Activated CD8-positive, alpha-beta memory T cell treated with anti-CD3 and anti-CD28 coated beads for 48 hours (primary cell): Measurements from ENCODE around the gene SFXN5.

Source experiments
- DNase-seq, 3 experiments: peaks; one replicate each; pipeline ENCODE4 v3.0.0-alpha.2; 2020; ENCODE audit warnings: low read depth in 2 of 3, low spot score in 2 of 3

SFXN5 gene

GRCh38 chr2:72981536-72981935, 90.0 kb downstream of the SFXN5 start:
- DNase-seq: no peak

- DNase-seq: no peak
Observed at GRCh38 chr2:72980535-72981217, 90.8 kb downstream of the SFXN5 start.

- no peak for DNase-seq
Observed at GRCh38 chr2:72979896-72980295, 91.6 kb downstream of the SFXN5 start.

- no peak for DNase-seq
Observed at GRCh38 chr2:72975017-72975416, 96.5 kb downstream of the SFXN5 start.

GRCh38 chr2:72974436-72974754, 97.1 kb downstream of the SFXN5 start:
- no peak for DNase-seq

- DNase-seq: peak in 1 of 3 experiments; percentile 18
Observed at GRCh38 chr2:72973566-72974435, 97.7 kb downstream of the SFXN5 start.

- DNase-seq: no peak
Observed at GRCh38 chr2:72973137-72973535, 98.4 kb downstream of the SFXN5 start.

- DNase-seq: no peak
Observed at GRCh38 chr2:72972352-72973136, 99.0 kb downstream of the SFXN5 start.

- no peak for DNase-seq
Observed at GRCh38 chr2:72971036-72971435, 100.5 kb downstream of the SFXN5 start.

- no peak for DNase-seq
Observed at GRCh38 chr2:72969706-72970105, 101.8 kb downstream of the SFXN5 start.

GRCh38 chr2:72968286-72968685, 103.2 kb downstream of the SFXN5 start:
- no peak for DNase-seq

- DNase-seq: no peak
Observed at GRCh38 chr2:72965770-72966450, 105.6 kb downstream of the SFXN5 start.

GRCh38 chr2:72965016-72965415, 106.5 kb downstream of the SFXN5 start:
- DNase-seq: no peak

- no peak for DNase-seq
Observed at GRCh38 chr2:72964146-72964525, 107.4 kb downstream of the SFXN5 start.

GRCh38 chr2:72963423-72964145, 107.9 kb downstream of the SFXN5 start:
- DNase-seq: no peak

GRCh38 chr2:72962911-72963310, 108.6 kb downstream of the SFXN5 start:
- no peak for DNase-seq

- DNase-seq: no peak
Observed at GRCh38 chr2:72961853-72962468, 109.6 kb downstream of the SFXN5 start.

- DNase-seq: no peak
Observed at GRCh38 chr2:72961036-72961720, 110.3 kb downstream of the SFXN5 start.
